ENCODE results near the gene NFX1. TPM values are rescaled to one million over a fixed set of nuclear protein-coding genes. Genes with fewer than 3 reads are reported as not detected.

NFX1 gene
- total RNA-seq, 1 experiment from 2014 or later = 14.0 TPM

DNA sequence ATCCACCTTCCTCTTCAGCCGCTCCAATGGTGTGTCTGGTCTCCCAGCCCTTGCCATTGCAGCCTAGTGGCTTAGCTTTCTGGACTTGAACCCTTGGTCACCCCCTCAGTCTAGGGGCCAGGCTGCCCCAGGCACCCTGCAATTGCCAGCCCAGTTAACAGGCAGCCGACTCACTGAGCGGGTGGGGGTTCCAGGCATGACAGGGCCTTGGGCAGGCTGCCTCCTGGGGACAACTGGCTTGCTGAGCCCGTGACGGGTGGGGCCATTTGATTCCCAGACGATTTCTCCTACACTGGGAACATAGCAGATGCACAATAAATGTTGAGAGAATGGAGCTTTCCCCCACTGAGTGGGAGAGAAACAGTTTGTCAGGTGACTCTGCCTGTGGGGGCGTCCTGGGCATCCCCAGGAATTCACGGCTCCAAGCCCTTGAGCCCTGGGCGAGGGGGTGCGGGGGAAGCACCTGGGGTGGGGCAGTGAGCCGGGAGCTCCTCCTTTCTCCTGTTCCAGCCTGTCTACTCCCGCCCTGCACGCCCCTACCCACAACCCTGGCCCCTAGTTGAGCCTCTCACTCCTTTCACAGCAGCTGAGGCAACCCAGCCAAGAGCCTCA is 124.7 kb downstream of the NFX1 start:
- no peaks in the 10 kb centered on the region for H3K36me3 ChIP-seq (replicated peaks; ENCODE audit: control insufficient read depth, insufficient read depth, low read length)
- H3K4me3 ChIP-seq (ENCODE audit: insufficient read depth, low read depth, low read length) = no peak overlapping the region
- DNase-seq = no peak
- H3K27me3 ChIP-seq (ENCODE audit: control insufficient read depth, insufficient read depth, low read length) = no peaks in the 10 kb centered on the region

DNA sequence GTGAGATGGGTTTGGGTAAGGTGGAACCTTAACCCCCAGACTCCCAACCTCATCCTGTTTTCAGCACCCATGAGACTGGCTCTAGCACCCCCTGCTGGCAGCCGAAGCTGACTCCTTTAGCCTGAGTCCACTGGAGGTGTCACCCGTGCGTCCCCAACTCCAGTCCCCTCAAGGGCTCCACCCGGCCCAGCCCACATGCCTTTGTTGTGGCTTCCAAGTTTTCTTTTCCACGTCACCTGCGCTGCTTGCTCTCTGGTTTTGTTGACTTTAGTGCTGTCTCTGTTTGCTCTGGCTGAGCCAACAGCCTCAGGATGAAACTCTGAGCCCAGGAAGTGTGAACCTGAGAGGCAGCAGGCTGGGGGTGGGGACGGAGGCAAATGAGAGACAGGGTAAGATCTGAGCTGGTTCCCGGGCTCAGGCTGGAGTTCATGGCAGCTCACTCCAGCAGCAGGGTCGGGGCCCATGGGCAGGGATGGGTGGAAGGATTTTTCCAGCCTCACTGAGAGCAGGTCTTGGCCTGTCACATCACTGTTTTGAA is 125.3 kb downstream of the NFX1 start:
- peak; percentile 92 for DNase-seq
- H3K4me3 ChIP-seq (ENCODE audit: insufficient read depth, low read depth, low read length) = no peak overlapping the region
- no peaks in the 10 kb centered on the region for H3K36me3 ChIP-seq (replicated peaks; ENCODE audit: control insufficient read depth, insufficient read depth, low read length)
- no peaks in the 10 kb centered on the region for H3K27me3 ChIP-seq (ENCODE audit: control insufficient read depth, insufficient read depth, low read length)

DNA sequence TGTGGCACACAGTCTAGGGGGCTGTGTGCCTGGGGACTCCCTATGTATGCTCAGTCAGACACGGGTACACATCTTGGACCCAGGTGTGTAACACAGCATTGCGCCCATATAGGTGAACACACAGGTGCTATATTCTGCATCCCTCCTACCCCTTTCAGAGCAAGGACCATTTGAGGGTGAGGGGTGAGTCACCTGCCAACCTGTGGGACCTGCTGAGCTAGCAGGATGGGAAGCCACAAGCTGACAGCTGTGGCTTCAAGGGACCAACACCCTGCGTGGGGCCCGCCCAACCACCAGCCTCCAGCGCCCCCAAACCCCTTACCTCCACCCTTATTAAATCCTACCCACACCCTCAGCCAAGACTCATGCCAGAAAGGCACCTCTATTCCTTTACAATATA is 126.7 kb downstream of the NFX1 start:
- Histone ChIP-seq H3K4me3 (ENCODE audit: insufficient read depth, low read depth, low read length) (no peak overlapping the region), H3K27me3 (ENCODE audit: control insufficient read depth, insufficient read depth, low read length) (no peaks in the 10 kb centered on the region), H3K36me3 (replicated peaks; ENCODE audit: control insufficient read depth, insufficient read depth, low read length) (no peaks in the 10 kb centered on the region)
- DNase-seq = no peak

DNA sequence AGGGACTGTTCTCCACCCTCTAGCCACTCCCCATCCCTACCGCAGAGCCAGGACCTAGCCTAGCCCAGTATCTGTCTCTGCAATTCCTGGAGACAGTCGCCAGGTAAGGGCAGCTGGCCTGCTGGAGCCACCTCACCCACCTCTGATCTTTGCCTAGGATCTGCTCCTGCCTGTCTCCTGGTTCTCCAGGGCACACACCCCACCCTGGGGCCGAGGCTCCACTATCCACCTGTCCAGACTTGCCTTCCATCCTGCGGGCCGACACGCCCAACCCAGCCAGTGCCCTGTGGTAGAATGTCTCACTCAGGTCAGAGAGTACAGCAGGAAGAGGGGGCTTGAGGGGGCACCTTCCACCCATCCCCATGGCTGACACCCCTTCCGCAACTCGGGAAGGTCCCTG is 127.8 kb downstream of the NFX1 start:
- Histone ChIP-seq H3K4me3 (ENCODE audit: insufficient read depth, low read depth, low read length) (no peak overlapping the region), H3K36me3 (replicated peaks; ENCODE audit: control insufficient read depth, insufficient read depth, low read length) (no peaks in the 10 kb centered on the region), H3K27me3 (ENCODE audit: control insufficient read depth, insufficient read depth, low read length) (no peaks in the 10 kb centered on the region)
- no peak for DNase-seq

DNA sequence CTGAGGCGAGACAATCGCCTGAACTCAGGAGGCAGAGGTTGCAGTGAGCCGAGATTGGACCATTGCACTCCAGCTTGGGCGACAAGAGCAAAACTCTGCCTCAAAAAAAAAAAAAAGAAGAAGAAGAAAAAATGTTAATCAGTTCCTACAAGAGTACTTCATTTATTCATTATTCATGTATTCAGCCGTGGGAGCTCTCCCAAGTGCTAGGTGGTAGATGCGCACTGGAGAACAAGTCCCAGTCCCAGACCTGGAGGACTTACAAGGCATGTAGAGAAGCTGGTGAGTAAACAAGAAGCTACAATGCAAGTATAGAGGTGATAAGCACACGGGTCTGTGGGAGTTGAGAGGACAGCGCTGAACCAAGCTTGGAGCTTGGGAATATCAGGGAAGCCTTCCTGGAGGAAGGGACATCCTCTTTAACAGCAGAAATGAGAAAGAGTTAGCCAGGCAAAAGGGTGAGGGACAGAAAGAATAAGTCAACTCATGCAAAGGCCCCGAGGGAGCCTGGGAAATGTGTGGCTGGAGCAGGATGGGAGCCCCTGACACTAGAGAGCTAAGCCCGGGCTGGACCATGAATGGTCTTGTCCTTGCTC is 129.5 kb downstream of the NFX1 start:
- Histone ChIP-seq H3K4me3 (ENCODE audit: insufficient read depth, low read depth, low read length) (no peak overlapping the region), H3K36me3 (replicated peaks; ENCODE audit: control insufficient read depth, insufficient read depth, low read length) (no peaks in the 10 kb centered on the region), H3K27me3 (ENCODE audit: control insufficient read depth, insufficient read depth, low read length) (no peaks in the 10 kb centered on the region)
- no peak for DNase-seq

Other genes with a start within 250 kb of the NFX1 start
- 30.4 and 33.7 TPM in 2 replicates for gene SMU1, start 213.8 kb upstream of the NFX1 start, total RNA-seq (2014; rRNA removed; shearing (Covaris generic))
- gene B4GALT1, start 123.2 kb upstream of the NFX1 start, total RNA-seq (2014; rRNA removed; shearing (Covaris generic)) = 5.5 and 6.7 TPM in 2 replicates
- not detected in 2 replicates for gene SPINK4, start 50.3 kb upstream of the NFX1 start, total RNA-seq (2014; rRNA removed; shearing (Covaris generic))
- gene BAG1, start 25.8 kb upstream of the NFX1 start, total RNA-seq (2014; rRNA removed; shearing (Covaris generic)) = 27.8 and 28.7 TPM in 2 replicates
- 44.6 and 60.0 TPM in 2 replicates for gene CHMP5, start 25.5 kb upstream of the NFX1 start, total RNA-seq (2014; rRNA removed; shearing (Covaris generic))
- not detected in 2 replicates for gene AQP7, start 112.1 kb downstream of the NFX1 start, total RNA-seq (2014; rRNA removed; shearing (Covaris generic))
- gene AQP3, start 157.1 kb downstream of the NFX1 start, total RNA-seq (2014; rRNA removed; shearing (Covaris generic)) = 0.18 and 2.6 TPM in 2 replicates
- 53.9 and 59.7 TPM in 2 replicates for gene NOL6, start 183.4 kb downstream of the NFX1 start, total RNA-seq (2014; rRNA removed; shearing (Covaris generic))
- gene ANKRD18B, start 233.7 kb downstream of the NFX1 start, total RNA-seq (2014; rRNA removed; shearing (Covaris generic)) = 4.9 and 14.4 TPM in 2 replicates

Data from H7 (cell line).